Renal pelvis (tissue), 12 donors: Measurements from ENCODE around the gene SRGAP1. TPM values are rescaled to one million over a fixed set of nuclear protein-coding genes. Genes with fewer than 3 reads are reported as not detected.

Experiments
- DNase-seq: peaks from one replicate; pipeline ENCODE4 v3.0.0-alpha.2; 2013
- long read RNA-seq, 16 experiments: transcript quantifications; one replicate each; lab custom pipeline, GENCODE V29; 2026
- polyA plus RNA-seq, 3 donors: library from polyadenylated mRNA; unstranded; fragments of 120-200 nt; gene quantifications; one replicate each; pipeline ENCODE4 v1.2.1, GENCODE V29; 2013; ENCODE audit not compliant: insufficient read length in 3 of 3

The SRGAP1 gene
- polyA plus RNA-seq = 10 to 100 TPM; 19.7 to 33.4 (median 24.3) TPM
- long read RNA-seq, donor 1 = 0 reads
- long read RNA-seq, donor 2 = 0 reads
- long read RNA-seq, donor 3, partial matches to known transcripts = 7 of 9 reads
- long read RNA-seq, donor 3, other reads (novel, unspliced or antisense) = 0 of 9 reads
- long read RNA-seq, donor 4, full-length matches to known transcripts = 1 of 1 reads
- long read RNA-seq, donor 4, partial matches to known transcripts = 0 of 1 reads
- long read RNA-seq, donor 4, other reads (novel, unspliced or antisense) = 0 of 1 reads
- long read RNA-seq, donor 5, partial matches to known transcripts = 0 of 1 reads
- long read RNA-seq, donor 5, other reads (novel, unspliced or antisense) = 0 of 1 reads
- long read RNA-seq, donor 6, full-length matches to known transcripts = 3 of 12 reads
- long read RNA-seq, donor 6, partial matches to known transcripts = 9 of 12 reads
- long read RNA-seq, donor 6, other reads (novel, unspliced or antisense) = 0 of 12 reads
- long read RNA-seq, donor 7, partial matches to known transcripts = 0 of 2 reads
- long read RNA-seq, donor 7, other reads (novel, unspliced or antisense) = 0 of 2 reads
- long read RNA-seq, donor 8, partial matches to known transcripts = 18 of 18 reads
- long read RNA-seq, donor 8, other reads (novel, unspliced or antisense) = 0 of 18 reads
- long read RNA-seq, donor 9 = 0 reads
- long read RNA-seq, donor 10, partial matches to known transcripts = 0 of 2 reads
- long read RNA-seq, donor 10, other reads (novel, unspliced or antisense) = 0 of 2 reads
- long read RNA-seq, donor 11, partial matches to known transcripts = 0 of 2 reads
- long read RNA-seq, donor 11, other reads (novel, unspliced or antisense) = 0 of 2 reads
- long read RNA-seq, donor 12, partial matches to known transcripts = 9 of 9 reads
- long read RNA-seq, donor 12, other reads (novel, unspliced or antisense) = 0 of 9 reads
- long read RNA-seq, donor 13, partial matches to known transcripts = 17 of 20 reads
- long read RNA-seq, donor 13, other reads (novel, unspliced or antisense) = 0 of 20 reads
- long read RNA-seq, donor 14 = 0 reads
- long read RNA-seq, donor 15 = 0 reads
- long read RNA-seq, donor 16, full-length matches to known transcripts = 2 of 2 reads
- long read RNA-seq, donor 16, partial matches to known transcripts = 0 of 2 reads
- long read RNA-seq, donor 16, other reads (novel, unspliced or antisense) = 0 of 2 reads

- DNase-seq = peak; percentile 85
Observed at GRCh38 chr12:63844391-63845341, at the start of gene SRGAP1. Gene SRGAP1 (plus strand): TSS chr12:63844700. CDS start chr12:63844817, 117 bp downstream.

- no peak for DNase-seq
Observed at GRCh38 chr12:63795032-63795687, 49.3 kb upstream of the SRGAP1 start.

GRCh38 chr12:63795944-63796343, 48.6 kb upstream of the SRGAP1 start:
- DNase-seq = no peak

GRCh38 chr12:63802012-63802608, 42.4 kb upstream of the SRGAP1 start:
- DNase-seq = no peak

GRCh38 chr12:63804746-63805145, 39.8 kb upstream of the SRGAP1 start:
- no peak for DNase-seq

- no peak for DNase-seq
Observed at GRCh38 chr12:63805704-63806672, 38.5 kb upstream of the SRGAP1 start.

GRCh38 chr12:63808631-63809030, 35.9 kb upstream of the SRGAP1 start:
- no peak for DNase-seq

- no peak for DNase-seq
Observed at GRCh38 chr12:63809566-63809965, 34.9 kb upstream of the SRGAP1 start.

GRCh38 chr12:63811334-63811733, 33.2 kb upstream of the SRGAP1 start:
- no peak for DNase-seq

GRCh38 chr12:63811755-63812154, 32.7 kb upstream of the SRGAP1 start:
- no peak for DNase-seq

GRCh38 chr12:63814146-63814772, 30.2 kb upstream of the SRGAP1 start:
- DNase-seq = no peak

GRCh38 chr12:63815482-63815852, 29.0 kb upstream of the SRGAP1 start:
- no peak for DNase-seq

- no peak for DNase-seq
Observed at GRCh38 chr12:63816031-63816430, 28.5 kb upstream of the SRGAP1 start.

GRCh38 chr12:63820427-63820826, 24.1 kb upstream of the SRGAP1 start:
- DNase-seq = no peak

GRCh38 chr12:63821781-63822251, 22.7 kb upstream of the SRGAP1 start:
- no peak for DNase-seq

- no peak for DNase-seq
Observed at GRCh38 chr12:63822352-63822751, 22.1 kb upstream of the SRGAP1 start.

- DNase-seq = no peak
Observed at GRCh38 chr12:63823040-63823439, 21.5 kb upstream of the SRGAP1 start.

- no peak for DNase-seq
Observed at GRCh38 chr12:63826006-63826585, 18.4 kb upstream of the SRGAP1 start.
